WTC11 (cell line): Measurements from ENCODE around the gene ICAM1.

Experiments
- ATF2 ChIP-seq: sonication (generic); formaldehyde crosslinking; IDR thresholded peaks from 2 replicates; pipeline ENCODE4 v1.8.1; 2022; ENCODE audit warnings: low read depth, missing genetic modification reagents, borderline replicate concordance
- CTCF ChIP-seq: fragments of 200-600 bp; IDR thresholded peaks from 2 replicates; pipeline ENCODE4 v1.8.0; 2022; ENCODE audit warnings: antibody characterized with exemption
- ELF4 ChIP-seq: sonication (generic); formaldehyde crosslinking; IDR thresholded peaks from 2 replicates; pipeline ENCODE4 v1.8.1; 2022; ENCODE audit warnings: low read depth, mild to moderate bottlenecking, moderate library complexity, missing genetic modification reagents
- ESRRA ChIP-seq: sonication (generic); formaldehyde crosslinking; IDR thresholded peaks from 2 replicates; pipeline ENCODE4 v1.8.1; 2022; ENCODE audit warnings: mild to moderate bottlenecking, missing genetic modification reagents, borderline replicate concordance
- ETV6 ChIP-seq: sonication (generic); formaldehyde crosslinking; IDR thresholded peaks from 2 replicates; pipeline ENCODE4 v1.8.1; 2022; ENCODE audit warnings: mild to moderate bottlenecking, missing genetic modification reagents
- FOXK1 ChIP-seq: sonication (generic); formaldehyde crosslinking; IDR thresholded peaks from 2 replicates; pipeline ENCODE4 v1.8.0; 2022; ENCODE audit warnings: mild to moderate bottlenecking, moderate library complexity, missing genetic modification reagents
- FOXP1 ChIP-seq: sonication (generic); formaldehyde crosslinking; IDR thresholded peaks from 2 replicates; pipeline ENCODE4 v1.8.0; 2022; ENCODE audit warnings: missing genetic modification reagents, mild to moderate bottlenecking, moderate library complexity, borderline replicate concordance
- HMGXB4 ChIP-seq: sonication (generic); formaldehyde crosslinking; IDR thresholded peaks from 2 replicates; pipeline ENCODE4 v1.8.1; 2023; ENCODE audit warnings: mild to moderate bottlenecking, moderate library complexity, missing genetic modification reagents
- NR3C1 ChIP-seq: sonication (generic); formaldehyde crosslinking; conservative IDR thresholded peaks from 2 replicates; pipeline ENCODE4 v1.8.1; 2023; ENCODE audit warnings: low read depth, mild to moderate bottlenecking, missing genetic modification reagents
- TEAD4 ChIP-seq: sonication (generic); formaldehyde crosslinking; IDR thresholded peaks from 2 replicates; pipeline ENCODE4 v1.8.0; 2022; ENCODE audit warnings: mild to moderate bottlenecking, missing genetic modification reagents
- ZNF232 ChIP-seq: sonication (generic); formaldehyde crosslinking; IDR thresholded peaks from 2 replicates; pipeline ENCODE4 v1.8.0; 2022; ENCODE audit warnings: mild to moderate bottlenecking, missing genetic modification reagents
- ZNF263 ChIP-seq: sonication (generic); formaldehyde crosslinking; IDR thresholded peaks from 2 replicates; pipeline ENCODE4 v1.8.1; 2022; ENCODE audit warnings: low read depth, mild to moderate bottlenecking, moderate library complexity, missing genetic modification reagents
- ZNF512 ChIP-seq: sonication (generic); formaldehyde crosslinking; IDR thresholded peaks from 2 replicates; pipeline ENCODE4 v1.8.1; 2022; ENCODE audit warnings: missing genetic modification reagents, borderline replicate concordance

GRCh38 chr19:10325732-10326131, 54.8 kb downstream of the ICAM1 start:
- TF ChIP-seq CTCF: no peak
- TF ChIP-seq HMGXB4 (CRISPR knock-in tag): no peak
- TF ChIP-seq ELF4 (CRISPR knock-in tag): no peak
- no peak for TF ChIP-seq NR3C1 (CRISPR knock-in tag)
- no peak for TF ChIP-seq ZNF263 (CRISPR knock-in tag)
- no peak for TF ChIP-seq ESRRA (CRISPR knock-in tag)
- no peak for TF ChIP-seq ZNF512 (CRISPR knock-in tag)
- TF ChIP-seq ZNF232: no peak
- no peak for TF ChIP-seq FOXK1 (CRISPR knock-in tag)
- no peak for TF ChIP-seq ETV6 (CRISPR knock-in tag)
- no peak for TF ChIP-seq FOXP1 (CRISPR knock-in tag)
- no peak for TF ChIP-seq TEAD4 (CRISPR knock-in tag)
- no peak for TF ChIP-seq ATF2 (CRISPR knock-in tag)
